Astrocyte of the cerebellum (primary cell): Measurements from ENCODE around the gene ACAP3.

Experiments
- DNase-seq: peaks from one replicate; pipeline ENCODE4 v3.0.0-alpha.2; 2011; ENCODE audit warnings: low read depth
- H3K4me3 ChIP-seq: 2 replicates; pipeline ENCODE4 v1.5.1; 2011; ENCODE audit warnings: mild to moderate bottlenecking, low read depth, low read length, moderate library complexity
- CTCF ChIP-seq: IDR thresholded peaks from 2 replicates; pipeline ENCODE4 v1.5.1; 2012; ENCODE audit warnings: low read length, low read depth, moderate library complexity, mild to moderate bottlenecking; ENCODE audit errors: missing control alignments
- in situ Hi-C: cut with HindIII; loops from 2 replicates; pipeline ENCODE4 v1.10.0; 2017; ENCODE audit warnings: low sequenced_read_pairs

ACAP3 gene

DNA sequence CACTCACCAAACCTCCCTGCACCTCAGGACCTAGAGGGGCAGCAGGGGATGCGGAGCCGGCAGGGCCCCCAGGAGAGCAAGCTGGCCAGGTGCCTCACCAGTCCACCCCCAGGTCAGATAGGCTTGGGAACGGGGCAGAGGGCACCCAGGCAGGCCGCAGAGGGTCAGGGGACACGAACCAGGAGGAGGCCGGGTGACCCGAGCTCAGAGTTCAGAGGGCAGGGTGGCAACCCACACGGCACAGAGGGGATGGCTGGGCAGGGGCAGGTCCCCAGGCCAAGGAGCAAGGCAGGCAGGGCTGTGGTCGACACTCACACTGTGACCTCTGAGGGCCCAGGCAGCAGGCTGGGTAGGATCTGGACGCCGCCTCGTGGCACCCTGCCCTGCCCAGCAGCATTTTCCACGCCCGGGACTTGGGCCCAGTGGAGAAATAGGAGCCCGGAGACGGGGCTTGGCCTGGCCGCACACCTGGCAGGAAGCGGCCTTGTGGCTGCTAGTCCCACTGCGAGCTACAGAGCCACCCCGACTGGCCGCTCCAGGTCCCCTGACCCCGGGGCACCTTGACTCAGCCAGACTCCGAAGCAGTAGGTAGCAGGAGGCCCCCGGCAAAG, 36.2 kb upstream of the ACAP3 start:
- no peak for DNase-seq
- in situ Hi-C loops, result no loop called here
- no peak for TF ChIP-seq CTCF
- H3K4me3 ChIP-seq, result no peak overlapping the region

DNA sequence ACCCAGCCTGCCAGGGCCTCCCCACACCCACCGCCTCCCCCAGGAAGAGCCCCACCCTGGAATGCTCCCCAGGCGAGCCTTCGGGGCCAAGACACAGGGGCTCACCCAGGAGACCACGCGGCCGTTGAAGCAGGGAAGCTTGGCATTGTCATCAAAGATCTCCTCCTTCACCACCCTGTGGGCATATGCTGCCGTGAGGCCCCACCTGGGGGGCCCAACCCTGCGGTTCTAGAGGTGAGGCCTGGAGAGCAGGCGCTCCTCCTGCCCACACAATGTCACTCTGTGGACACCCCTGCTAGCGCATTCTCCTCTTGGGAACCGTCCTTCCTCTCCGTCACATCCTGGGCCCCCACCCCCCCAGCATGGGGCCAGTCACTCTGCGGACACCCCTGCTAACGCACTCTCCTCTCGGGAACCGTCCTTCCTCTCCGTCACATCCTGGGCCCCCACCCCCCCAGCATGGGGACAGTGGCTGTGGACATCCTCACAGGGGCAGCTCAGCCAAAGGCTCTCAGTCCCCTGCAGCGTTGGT, 34.9 kb upstream of the ACAP3 start:
- in situ Hi-C loops, result no loop called here
- no peak for TF ChIP-seq CTCF
- H3K4me3 ChIP-seq, result no peak overlapping the region
- no peak for DNase-seq

DNA sequence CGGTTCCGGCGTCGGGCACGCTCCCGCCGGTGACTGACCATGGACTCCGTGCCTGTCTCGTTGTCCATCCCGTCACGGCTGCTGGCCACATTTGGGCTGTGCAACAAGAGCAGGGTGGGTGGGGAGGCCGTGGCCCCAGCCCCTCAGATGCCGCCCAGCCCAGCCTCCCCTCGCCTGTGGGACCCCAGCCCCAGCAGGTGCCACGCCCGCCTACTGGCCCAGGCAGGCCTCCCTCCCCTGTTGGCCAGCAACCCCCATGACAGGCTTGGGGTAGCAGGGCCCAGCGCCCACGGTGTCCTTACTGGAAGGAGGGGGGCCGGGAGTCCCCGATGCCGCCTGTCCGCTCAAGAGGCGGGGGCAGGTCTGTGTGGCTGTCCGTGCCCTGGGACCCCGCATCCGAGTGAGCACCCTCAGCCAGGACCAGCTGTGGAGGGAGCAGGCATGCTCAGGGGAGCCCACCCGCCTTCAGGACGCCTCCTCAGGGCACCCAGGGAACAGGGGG, 34.4 kb upstream of the ACAP3 start:
- TF ChIP-seq CTCF, result no peak
- DNase-seq, result no peak
- H3K4me3 ChIP-seq, result no peak overlapping the region
- in situ Hi-C loops, result no loop called here

GRCh38 chr1:1341549-1342021, 33.9 kb upstream of the ACAP3 start:
- in situ Hi-C loops, result no loop called here
- no peak overlapping the region for H3K4me3 ChIP-seq
- TF ChIP-seq CTCF, result no peak
- DNase-seq, result no peak

DNA sequence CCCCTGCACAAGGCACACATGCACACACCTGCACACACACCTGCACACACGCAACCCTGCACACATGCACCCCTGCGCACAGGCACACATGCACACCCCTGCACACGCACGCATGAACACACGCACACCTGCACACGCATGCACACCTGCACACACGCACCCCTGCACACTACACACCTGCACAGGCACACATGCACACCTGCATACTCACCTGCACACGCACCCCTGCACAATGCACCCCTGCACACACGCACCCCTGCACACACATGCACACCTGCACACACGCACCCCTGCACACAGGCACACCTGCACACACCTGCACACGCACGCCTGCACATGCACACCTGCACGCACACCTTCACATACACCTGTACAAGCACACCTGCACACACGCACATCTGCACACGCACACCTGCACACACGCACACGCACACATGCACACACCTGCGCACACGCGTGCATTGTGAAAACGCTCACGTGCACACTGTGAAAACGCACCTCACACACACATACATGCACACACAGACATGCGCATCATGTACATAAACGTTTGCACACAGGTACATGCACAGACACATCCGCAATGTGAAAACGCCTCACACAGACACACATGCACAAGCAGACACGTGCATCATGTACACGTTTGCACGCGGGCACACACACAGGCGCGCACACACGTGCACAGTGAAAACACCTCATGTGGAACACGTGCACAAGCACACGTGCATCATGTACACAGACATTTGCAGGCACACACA, 33.2 kb upstream of the ACAP3 start:
- no peak for DNase-seq
- in situ Hi-C loops, result no loop called here
- TF ChIP-seq CTCF, result no peak
- no peak overlapping the region for H3K4me3 ChIP-seq

DNA sequence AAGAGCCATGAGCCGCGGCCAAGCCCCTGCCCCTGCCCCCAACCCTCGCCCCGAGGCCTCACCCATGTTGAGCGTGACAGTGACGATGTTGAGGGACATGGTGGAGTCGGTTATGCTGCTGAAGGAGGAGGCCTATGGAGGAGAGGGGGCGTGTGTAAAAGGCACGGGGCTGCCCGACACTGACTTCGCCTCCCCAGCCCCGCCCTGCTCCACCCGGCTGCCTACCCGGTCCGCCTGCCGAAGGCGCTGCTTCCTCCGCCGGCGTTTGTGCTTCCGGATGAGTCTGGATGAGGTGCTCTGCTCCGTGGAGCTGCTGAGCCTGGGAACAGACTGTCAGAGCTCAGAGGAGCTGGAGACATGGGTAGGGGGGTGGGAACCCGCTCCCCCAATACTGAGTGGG, 32.5 kb upstream of the ACAP3 start:
- DNase-seq, result no peak
- no peak overlapping the region for H3K4me3 ChIP-seq
- in situ Hi-C loops, result no loop called here
- TF ChIP-seq CTCF, result no peak
